ENCODE data around the gene ACOT9. TPM values are rescaled to one million over a fixed set of nuclear protein-coding genes. Genes with fewer than 3 reads are reported as not detected.

Gene ACOT9
- total RNA-seq, 4 donors from 2014 or later: 11.1 to 29.7 (median 19.3) TPM

GRCh38 chrX:23759821-23760220, 16.7 kb upstream of the ACOT9 start:
- TF ChIP-seq CTCF (IDR thresholded peaks at IDR 0.05) (no peak), POLR2A (IDR thresholded peaks at IDR 0.05) (no peak)
- intact Hi-C loops (cut with DNase I; ENCODE audit: low total_unique reads): no loop called here
- whole genome bisulfite sequencing, 2 donors: 89 to 95% methylated on average over 2 of the region's 2 CpGs
- no peak overlapping the region for H3K4me3 ChIP-seq (ENCODE audit: low read depth, poor library complexity, severe bottlenecking)
- no peak for DNase-seq (ENCODE audit: low spot score in 2 of 2)

- intact Hi-C loops (cut with DNase I; ENCODE audit: low total_unique reads): no loop called here
- peak; percentile 17 to 86 for DNase-seq (ENCODE audit: low spot score in 2 of 2)
- 4 to 8% methylated on average over 4 of the region's 4 CpGs for WGBS, 2 donors
- H3K4me3 ChIP-seq (ENCODE audit: low read depth, poor library complexity, severe bottlenecking): no peak overlapping the region
- TF ChIP-seq POLR2A (IDR thresholded peaks at IDR 0.05) (no peak), CTCF (IDR thresholded peaks at IDR 0.05) (no peak)
These were observed 13.1 kb upstream of the ACOT9 start for GRCh38 chrX:23756165-23756564.

GRCh38 chrX:23754664-23755063, 11.6 kb upstream of the ACOT9 start:
- TF ChIP-seq CTCF (IDR thresholded peaks at IDR 0.05) (no peak), POLR2A (IDR thresholded peaks at IDR 0.05) (no peak)
- WGBS, 2 donors: 75 to 88% methylated on average over 1 of the region's 1 CpG
- intact Hi-C loops (cut with DNase I; ENCODE audit: low total_unique reads): no loop called here
- no peak overlapping the region for H3K4me3 ChIP-seq (ENCODE audit: low read depth, poor library complexity, severe bottlenecking)
- DNase-seq (ENCODE audit: low spot score in 2 of 2): no peak

- no peak for DNase-seq (ENCODE audit: low spot score in 2 of 2)
- WGBS, 2 donors: 12 to 50% methylated on average over 2 of the region's 2 CpGs
- TF ChIP-seq POLR2A (IDR thresholded peaks at IDR 0.05): no peak
- TF ChIP-seq CTCF (IDR thresholded peaks at IDR 0.05): no peak
- intact Hi-C loops (cut with DNase I; ENCODE audit: low total_unique reads): no loop called here
- H3K4me3 ChIP-seq (ENCODE audit: low read depth, poor library complexity, severe bottlenecking): no peak overlapping the region
These were observed 9.8 kb upstream of the ACOT9 start for GRCh38 chrX:23752740-23753415.

- TF ChIP-seq CTCF (IDR thresholded peaks at IDR 0.05) (no peak), POLR2A (IDR thresholded peaks at IDR 0.05) (no peak)
- DNase-seq (ENCODE audit: low spot score in 2 of 2): peak in 1 of 2 donors; percentile 23
- intact Hi-C loops (cut with DNase I; ENCODE audit: low total_unique reads): no loop called here
- 68 to 75% methylated on average over 2 of the region's 2 CpGs for WGBS, 2 donors
- no peak overlapping the region for H3K4me3 ChIP-seq (ENCODE audit: low read depth, poor library complexity, severe bottlenecking)
These were observed 6.5 kb upstream of the ACOT9 start for GRCh38 chrX:23749576-23749975.

- peak in 1 of 2 donors; percentile 25 for DNase-seq (ENCODE audit: low spot score in 2 of 2)
- no peak overlapping the region for H3K4me3 ChIP-seq (ENCODE audit: low read depth, poor library complexity, severe bottlenecking)
- TF ChIP-seq CTCF (IDR thresholded peaks at IDR 0.05) (no peak), POLR2A (IDR thresholded peaks at IDR 0.05) (no peak)
- intact Hi-C loops (cut with DNase I; ENCODE audit: low total_unique reads): no loop called here
- WGBS, 2 donors: 81 to 82% methylated on average over 2 to 4 of the region's 4 CpGs
These were observed 6.1 kb upstream of the ACOT9 start for GRCh38 chrX:23749129-23749528.

Data from lower leg skin (tissue), 4 donors.